GM12878 (cell line): ENCODE data around the gene PIEZO2. TPM values are rescaled to one million over a fixed set of nuclear protein-coding genes. Genes with fewer than 3 reads are reported as not detected.

Experiments
- ASH2L ChIP-seq: fragments of 300-600, 200-600 bp; sonication (generic); IDR thresholded peaks from 2 replicates; pipeline ENCODE4 v1.6.1; 2017; ENCODE audit warnings: low read depth, mild to moderate bottlenecking, borderline replicate concordance
- ATF2 ChIP-seq: IDR thresholded peaks from 2 replicates; pipeline ENCODE4 v1.6.1; 2012; ENCODE audit warnings: low read length, inconsistent platforms
- BCL3 ChIP-seq: IDR thresholded peaks from 2 replicates; pipeline ENCODE4 v1.6.1; 2011; ENCODE audit warnings: borderline replicate concordance, low read depth, mild to moderate bottlenecking, moderate library complexity, low read length; ENCODE audit not compliant: insufficient read depth, poor library complexity, severe bottlenecking
- E2F8 ChIP-seq: fragments of 450-650 bp; IDR thresholded peaks from 2 replicates; pipeline ENCODE4 v1.6.1; 2018; ENCODE audit warnings: mild to moderate bottlenecking, low read depth, moderate library complexity; ENCODE audit not compliant: partially characterized antibody
- EED ChIP-seq: sonication (generic); IDR thresholded peaks from 2 replicates; pipeline ENCODE4 v1.6.1; 2016; ENCODE audit warnings: antibody characterized with exemption, low read depth
- EP300 ChIP-seq, 2 experiments: fragments of 150-350 bp in 1 of 2; IDR thresholded peaks; 2 replicates each; pipeline ENCODE4 v1.6.1; 2011 to 2012; ENCODE audit warnings: low read depth in 2 of 2, low read length in 2 of 2, borderline replicate concordance in 1 of 2, improper control_type of control experiment in 1 of 2, inconsistent platforms in 1 of 2; ENCODE audit not compliant: control insufficient read depth in 1 of 2
- HCFC1 ChIP-seq: fragments of 150-350 bp; IDR thresholded peaks from 2 replicates; pipeline ENCODE4 v1.6.1; 2014; ENCODE audit warnings: low read length
- IKZF1 ChIP-seq: fragments of 450-650 bp; conservative IDR thresholded peaks from 2 replicates; pipeline ENCODE4 v1.6.1; 2017; ENCODE audit warnings: antibody characterized with exemption, mild to moderate bottlenecking
- IRF4 ChIP-seq: IDR thresholded peaks from 2 replicates; pipeline ENCODE4 v1.6.1; 2011; ENCODE audit warnings: low read depth, low read length
- LARP7 ChIP-seq: fragments of 450-650 bp; IDR thresholded peaks from 2 replicates; pipeline ENCODE4 v1.6.1; 2017; ENCODE audit warnings: mild to moderate bottlenecking
- NFIC ChIP-seq: IDR thresholded peaks from 2 replicates; pipeline ENCODE4 v1.6.1; 2012; ENCODE audit warnings: low read depth, mild to moderate bottlenecking, inconsistent platforms, low read length, moderate library complexity
- RAD21 ChIP-seq: IDR thresholded peaks from 2 replicates; pipeline ENCODE4 v1.6.1; 2011; ENCODE audit warnings: mild to moderate bottlenecking, low read depth, low read length, moderate library complexity; ENCODE audit not compliant: insufficient read depth
- SIN3A ChIP-seq: IDR thresholded peaks from 2 replicates; pipeline ENCODE4 v1.6.1; 2012; ENCODE audit warnings: low read depth, low read length, improper control_type of control experiment
- SREBF2 ChIP-seq: IDR thresholded peaks from 2 replicates; pipeline ENCODE4 v1.6.1; 2012; ENCODE audit warnings: mild to moderate bottlenecking, low read length
- SRF ChIP-seq, 2 experiments: IDR thresholded peaks; 2 replicates each; pipeline ENCODE4 v1.6.1; 2011; ENCODE audit warnings: low read depth in 2 of 2, low read length in 2 of 2, mild to moderate bottlenecking in 1 of 2, moderate library complexity in 1 of 2
- TCF7 ChIP-seq: IDR thresholded peaks from 2 replicates; pipeline ENCODE4 v1.6.1; 2014; ENCODE audit warnings: antibody characterized with exemption, borderline replicate concordance
- ZBED1 ChIP-seq: IDR thresholded peaks from 2 replicates; pipeline ENCODE4 v1.6.1; 2016; ENCODE audit warnings: borderline replicate concordance
- ZNF274 ChIP-seq: IDR thresholded peaks from one replicate; pipeline ENCODE4 v1.8.0; 2011; ENCODE audit not compliant: insufficient read length, insufficient read depth
- polyA plus RNA-seq, 11 experiments: library from polyadenylated mRNA; depleted of rRNA in 4 of 11; unstranded in 6 of 11; stranded (reverse) in 5 of 11; fragments of >200 nt; fragmentation: Nextera tagmentation in 4 of 11; fragmentation: Illumina TruSeq in 1 of 11; extraction: Ambion mirVana in 4 of 11; extraction: Trizol in 1 of 11; gene quantifications; 1 replicate in 1 of 11; 2 replicates in 10 of 11; pipeline versions ENCODE4 v1.2.1 to v1.2.3, GENCODE V29; 2011 to 2016; ENCODE audit warnings: inconsistent platforms in 2 of 11, missing spikeins in 2 of 11, low read depth in 1 of 11
- total RNA-seq, 4 experiments: library from RNA; depleted of rRNA in 3 of 4; stranded (reverse); fragments of >200 nt in 3 of 4; fragmentation: Illumina TruSeq in 1 of 4; extraction: Trizol in 1 of 4; gene quantifications; 2 replicates each; pipeline versions ENCODE4 v1.2.1 to v1.2.3, GENCODE V29; 2013 to 2021

The PIEZO2 gene
- total and polyA plus RNA-seq, 10 of the 15 experiments (the other 5 are each of a cell fraction or from before 2014, with no cell fraction given), result 6.7 to 42.3 (median 27.4) TPM

- no peak for TF ChIP-seq E2F8
- TF ChIP-seq SRF (IDR thresholded peaks at IDR 0.05; ENCODE audit: low read depth in 2 of 2, low read length in 2 of 2), result peak in 1 of 2 experiments; percentile 29; a peak in 1 of 4 replicates
- TF ChIP-seq HCFC1, result no peak
- TF ChIP-seq EP300 (IDR thresholded peaks at IDR 0.05; ENCODE audit: borderline replicate concordance in 1 of 2, control insufficient read depth in 1 of 2, low read depth in 2 of 2, low read length in 2 of 2), result peak; percentile 67 to 73; a peak in 3 of 4 replicates
- peak; percentile 85; the same call in 1 of the 2 replicates for TF ChIP-seq ZBED1
- no peak for TF ChIP-seq TCF7
- peak; percentile 65; the same call in 1 of the 2 replicates for TF ChIP-seq IRF4
- TF ChIP-seq IKZF1, result peak; percentile 85
- TF ChIP-seq ZNF274, result no peak
- no peak for TF ChIP-seq SREBF2
- peak; percentile 83 for TF ChIP-seq ATF2
- TF ChIP-seq NFIC, result peak; percentile 88
- TF ChIP-seq EED, result peak; percentile 99
- TF ChIP-seq ASH2L, result no peak
- peak; percentile 5; the same call in 1 of the 2 replicates for TF ChIP-seq RAD21
- peak; percentile 65 for TF ChIP-seq BCL3
- no peak for TF ChIP-seq LARP7
- TF ChIP-seq SIN3A, result 0 out of 2 replicates have a peak, but pooled peaks have one; percentile 24
These were observed 221.2 kb downstream of the PIEZO2 start (continued) for GRCh38 chr18:10928011-10928771.
